Astrocyte (in vitro differentiated cells and primary cell): ENCODE measurements around the gene ALK. TPM values are rescaled to one million over a fixed set of nuclear protein-coding genes. Genes with fewer than 3 reads are reported as not detected.
A peak's percentile ranks its signal among the peaks of the same experiment; 100 is the strongest.

Experiments
- DNase-seq: peaks from one replicate; pipeline ENCODE4 v3.0.0-alpha.2; 2010; ENCODE audit warnings: low read depth
- FAIRE-seq: peaks from 2 replicates; lab custom pipeline; 2011; peaks lifted over from hg19 to GRCh38; lab: Jason Lieb, UNC
- H2AFZ ChIP-seq: 2 replicates; pipeline ENCODE4 v1.6.0; 2012; ENCODE audit warnings: low read depth, low read length, inconsistent platforms
- H3K27ac ChIP-seq: 2 replicates; pipeline ENCODE4 v1.5.1; 2011; ENCODE audit warnings: low read depth, low read length, inconsistent platforms
- H3K27me3 ChIP-seq: 2 replicates; pipeline ENCODE4 v1.6.0; 2011; ENCODE audit warnings: low read length, inconsistent platforms; ENCODE audit not compliant: insufficient read depth
- H3K36me3 ChIP-seq: 2 replicates; pipeline ENCODE4 v1.5.1; 2011; ENCODE audit warnings: low read length, inconsistent platforms; ENCODE audit not compliant: insufficient read depth
- H3K4me1 ChIP-seq: 2 replicates; pipeline ENCODE4 v1.5.1; 2011; ENCODE audit warnings: low read length, inconsistent platforms; ENCODE audit not compliant: insufficient read depth
- H3K4me2 ChIP-seq: 2 replicates; pipeline ENCODE4 v1.6.0; 2012; ENCODE audit warnings: low read length, inconsistent platforms
- H3K4me3 ChIP-seq: 2 replicates; pipeline ENCODE4 v1.5.1; 2011; ENCODE audit warnings: low read depth, mild to moderate bottlenecking, low read length, inconsistent platforms; ENCODE audit not compliant: insufficient read depth
- H3K79me2 ChIP-seq: 2 replicates; pipeline ENCODE4 v1.6.0; 2012; ENCODE audit warnings: mild to moderate bottlenecking, low read length, inconsistent platforms; ENCODE audit not compliant: insufficient read depth
- H3K9ac ChIP-seq: 2 replicates; pipeline ENCODE4 v1.6.0; 2012; ENCODE audit warnings: mild to moderate bottlenecking, low read length, inconsistent platforms
- H3K9me3 ChIP-seq: 2 replicates; pipeline ENCODE4 v1.5.1; 2012; ENCODE audit warnings: low read depth, mild to moderate bottlenecking, low read length, inconsistent platforms; ENCODE audit not compliant: insufficient read depth
- H4K20me1 ChIP-seq: 2 replicates; pipeline ENCODE4 v1.6.0; 2012; ENCODE audit warnings: low read length, inconsistent platforms; ENCODE audit not compliant: insufficient read depth
- H3K27ac Mint-ChIP-seq: one replicate; pipeline ENCODE4 v1.8.0; 2021; ENCODE audit warnings: mild to moderate bottlenecking, mixed read lengths; ENCODE audit not compliant: unreplicated experiment
- H3K27me3 Mint-ChIP-seq: one replicate; pipeline ENCODE4 v1.8.0; 2021; ENCODE audit warnings: low read depth, mixed read lengths; ENCODE audit not compliant: unreplicated experiment
- H3K36me3 Mint-ChIP-seq: one replicate; pipeline ENCODE4 v1.8.0; 2021; ENCODE audit warnings: low read depth, mixed read lengths; ENCODE audit not compliant: unreplicated experiment
- H3K4me1 Mint-ChIP-seq: one replicate; pipeline ENCODE4 v1.8.0; 2021; ENCODE audit warnings: low read depth, mixed read lengths; ENCODE audit not compliant: unreplicated experiment
- H3K4me3 Mint-ChIP-seq: one replicate; pipeline ENCODE4 v1.8.0; 2021; ENCODE audit warnings: mild to moderate bottlenecking, moderate library complexity, mixed read lengths; ENCODE audit not compliant: unreplicated experiment
- H3K9me3 Mint-ChIP-seq: one replicate; pipeline ENCODE4 v1.8.0; 2021; ENCODE audit warnings: mild to moderate bottlenecking, mixed read lengths; ENCODE audit not compliant: unreplicated experiment
- EZH2 ChIP-seq: IDR thresholded peaks from 2 replicates; pipeline ENCODE4 v1.6.1; 2012; ENCODE audit warnings: mild to moderate bottlenecking, low read length, inconsistent platforms; ENCODE audit not compliant: insufficient read depth
- total RNA-seq: library from RNA; stranded (reverse); gene quantifications from 2 replicates; pipeline ENCODE4 v1.2.1, GENCODE V29; 2021
- TF ChIP-seq, protein P1 (sequence below): IDR thresholded peaks from 2 replicates; pipeline ENCODE4 v1.5.1; 2011; ENCODE audit warnings: low read depth, mild to moderate bottlenecking, inconsistent platforms, low read length, moderate library complexity; ENCODE audit not compliant: insufficient read depth

The ALK gene
- total RNA-seq, 1 donor from 2014 or later, result 0.16 TPM

DNA sequence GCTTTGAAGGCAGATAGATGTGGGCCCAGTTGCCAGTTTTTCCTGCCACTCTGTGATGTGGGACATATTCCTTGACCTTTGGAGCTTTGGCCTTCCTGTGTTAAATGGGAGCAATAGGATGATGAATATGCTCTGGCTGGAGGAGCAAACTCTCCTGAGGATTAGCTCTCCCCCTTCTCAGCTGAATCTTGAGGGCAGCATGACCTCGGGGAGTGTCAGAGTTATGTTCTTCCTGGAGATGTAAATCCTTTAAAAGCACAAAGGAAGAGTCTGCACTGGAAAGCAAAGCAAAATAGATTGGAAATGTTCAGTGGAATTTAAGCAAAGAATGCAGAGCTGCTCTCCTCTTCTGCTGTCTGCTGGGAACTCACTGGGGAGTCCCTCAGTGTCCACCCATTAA lies 160.1 kb downstream of the ALK start:
- H3K27ac ChIP-seq, result no peak overlapping the region
- H3K9ac ChIP-seq, result no peak overlapping the region
- H3K27ac Mint-ChIP-seq, result no peak overlapping the region
- TF ChIP-seq, protein P1, sequence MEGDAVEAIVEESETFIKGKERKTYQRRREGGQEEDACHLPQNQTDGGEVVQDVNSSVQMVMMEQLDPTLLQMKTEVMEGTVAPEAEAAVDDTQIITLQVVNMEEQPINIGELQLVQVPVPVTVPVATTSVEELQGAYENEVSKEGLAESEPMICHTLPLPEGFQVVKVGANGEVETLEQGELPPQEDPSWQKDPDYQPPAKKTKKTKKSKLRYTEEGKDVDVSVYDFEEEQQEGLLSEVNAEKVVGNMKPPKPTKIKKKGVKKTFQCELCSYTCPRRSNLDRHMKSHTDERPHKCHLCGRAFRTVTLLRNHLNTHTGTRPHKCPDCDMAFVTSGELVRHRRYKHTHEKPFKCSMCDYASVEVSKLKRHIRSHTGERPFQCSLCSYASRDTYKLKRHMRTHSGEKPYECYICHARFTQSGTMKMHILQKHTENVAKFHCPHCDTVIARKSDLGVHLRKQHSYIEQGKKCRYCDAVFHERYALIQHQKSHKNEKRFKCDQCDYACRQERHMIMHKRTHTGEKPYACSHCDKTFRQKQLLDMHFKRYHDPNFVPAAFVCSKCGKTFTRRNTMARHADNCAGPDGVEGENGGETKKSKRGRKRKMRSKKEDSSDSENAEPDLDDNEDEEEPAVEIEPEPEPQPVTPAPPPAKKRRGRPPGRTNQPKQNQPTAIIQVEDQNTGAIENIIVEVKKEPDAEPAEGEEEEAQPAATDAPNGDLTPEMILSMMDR, result no peak
- no peak for TF ChIP-seq EZH2
- no peak overlapping the region for H3K4me3 ChIP-seq
- no peaks in the 10 kb centered on the region for H3K36me3 Mint-ChIP-seq
- peaks cover 24% of the 10 kb centered on the region for H3K4me1 Mint-ChIP-seq
- H3K36me3 ChIP-seq, result no peaks in the 10 kb centered on the region
- peak overlapping the region; percentile 23 for H3K4me3 Mint-ChIP-seq
- DNase-seq (no peak), FAIRE-seq (no peak)
- H3K27me3 Mint-ChIP-seq, result no peaks in the 10 kb centered on the region
- no peaks in the 10 kb centered on the region for H3K9me3 Mint-ChIP-seq
- no peaks in the 10 kb centered on the region for H4K20me1 ChIP-seq
- no peaks in the 10 kb centered on the region for H3K9me3 ChIP-seq
- peaks cover 5% of the 10 kb centered on the region for H3K4me1 ChIP-seq
- H3K27me3 ChIP-seq, result no peaks in the 10 kb centered on the region
- H3K4me2 ChIP-seq, result no peak overlapping the region
- H2AFZ ChIP-seq, result no peak overlapping the region
- no peaks in the 10 kb centered on the region for H3K79me2 ChIP-seq

DNA sequence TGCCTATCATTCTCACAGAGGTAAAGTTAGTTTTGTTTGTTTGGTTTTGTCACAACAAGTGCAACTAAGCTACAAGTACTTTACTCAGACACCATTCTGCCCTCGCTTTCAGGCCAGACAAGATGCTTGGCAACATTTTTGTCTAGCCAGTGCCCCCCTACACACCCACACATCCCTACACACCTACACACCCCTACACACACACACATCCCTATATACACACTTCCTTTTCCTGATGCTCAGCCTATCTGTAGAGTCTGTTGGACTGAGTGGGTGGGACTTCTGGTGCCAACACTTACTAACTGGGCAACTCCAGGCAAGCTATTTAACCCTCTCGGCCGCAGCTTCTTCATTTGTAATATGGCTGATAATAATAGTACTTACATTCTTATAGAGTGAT lies 161.4 kb downstream of the ALK start:
- H3K9me3 ChIP-seq, result no peaks in the 10 kb centered on the region
- no peak overlapping the region for H3K4me2 ChIP-seq
- Mint-ChIP-seq H3K36me3 (no peaks in the 10 kb centered on the region), H3K4me1 (peaks cover 21% of the 10 kb centered on the region), H3K27ac (no peak overlapping the region), H3K4me3 (no peak overlapping the region), H3K27me3 (no peaks in the 10 kb centered on the region), H3K9me3 (no peaks in the 10 kb centered on the region)
- no peaks in the 10 kb centered on the region for H3K4me1 ChIP-seq
- TF ChIP-seq, protein P1, result no peak
- TF ChIP-seq EZH2, result no peak
- FAIRE-seq (no peak), DNase-seq (no peak)
- no peak overlapping the region for H3K4me3 ChIP-seq
- H3K27me3 ChIP-seq, result no peaks in the 10 kb centered on the region
- no peak overlapping the region for H3K9ac ChIP-seq
- H2AFZ ChIP-seq, result no peak overlapping the region
- no peaks in the 10 kb centered on the region for H4K20me1 ChIP-seq
- no peaks in the 10 kb centered on the region for H3K36me3 ChIP-seq
- no peak overlapping the region for H3K27ac ChIP-seq
- no peaks in the 10 kb centered on the region for H3K79me2 ChIP-seq

DNA sequence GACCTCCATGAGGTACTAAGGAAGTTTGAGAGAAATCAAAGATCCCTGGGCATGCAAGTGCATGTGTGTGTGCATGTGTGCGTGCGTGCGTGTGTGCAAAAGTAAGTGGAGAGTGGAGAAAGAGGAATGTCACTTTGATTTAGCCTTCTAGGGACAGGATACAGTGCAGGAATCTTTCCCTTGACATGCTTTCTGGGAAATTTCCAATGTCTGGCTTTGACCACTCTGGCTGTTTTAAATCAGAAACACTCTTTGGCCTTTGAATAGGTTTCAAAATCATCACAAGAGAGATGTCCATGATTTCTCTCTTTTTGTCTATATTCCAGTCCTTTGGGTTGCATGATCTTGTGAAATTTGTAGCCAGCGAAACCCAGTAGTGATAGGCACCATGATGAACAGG lies 162.0 kb downstream of the ALK start:
- DNase-seq, result no peak
- H3K27me3 Mint-ChIP-seq, result no peaks in the 10 kb centered on the region
- no peaks in the 10 kb centered on the region for H4K20me1 ChIP-seq
- no peak for TF ChIP-seq EZH2
- TF ChIP-seq, protein P1, result no peak
- H3K36me3 ChIP-seq, result no peaks in the 10 kb centered on the region
- no peak overlapping the region for H3K4me3 ChIP-seq
- no peak overlapping the region for H3K27ac ChIP-seq
- H3K79me2 ChIP-seq, result no peaks in the 10 kb centered on the region
- no peak overlapping the region for H2AFZ ChIP-seq
- H3K9me3 Mint-ChIP-seq, result no peaks in the 10 kb centered on the region
- no peak for FAIRE-seq
- no peaks in the 10 kb centered on the region for H3K9me3 ChIP-seq
- no peak overlapping the region for H3K27ac Mint-ChIP-seq
- H3K27me3 ChIP-seq, result no peaks in the 10 kb centered on the region
- H3K4me2 ChIP-seq, result no peak overlapping the region
- H3K4me3 Mint-ChIP-seq, result no peak overlapping the region
- peaks cover 21% of the 10 kb centered on the region for H3K4me1 Mint-ChIP-seq
- no peak overlapping the region for H3K9ac ChIP-seq
- H3K36me3 Mint-ChIP-seq, result no peaks in the 10 kb centered on the region
- peaks cover under 1% of the 10 kb centered on the region for H3K4me1 ChIP-seq
